LHCN-M2 (cell line): ENCODE measurements around the gene IFT88. TPM values are rescaled to one million over a fixed set of nuclear protein-coding genes. Genes with fewer than 3 reads are reported as not detected.

ENCODE experiments used
- DNase-seq: peaks from one replicate; pipeline ENCODE4 v3.0.0-alpha.2; 2012; ENCODE audit warnings: low read depth
- total RNA-seq: library from RNA; depleted of rRNA; stranded (reverse); fragments of >200 nt; gene quantifications from 2 replicates; pipeline ENCODE4 v1.2.3, GENCODE V29; 2014

IFT88 gene
- total RNA-seq, 1 experiment from 2014 or later, result 18.0 TPM

DNA sequence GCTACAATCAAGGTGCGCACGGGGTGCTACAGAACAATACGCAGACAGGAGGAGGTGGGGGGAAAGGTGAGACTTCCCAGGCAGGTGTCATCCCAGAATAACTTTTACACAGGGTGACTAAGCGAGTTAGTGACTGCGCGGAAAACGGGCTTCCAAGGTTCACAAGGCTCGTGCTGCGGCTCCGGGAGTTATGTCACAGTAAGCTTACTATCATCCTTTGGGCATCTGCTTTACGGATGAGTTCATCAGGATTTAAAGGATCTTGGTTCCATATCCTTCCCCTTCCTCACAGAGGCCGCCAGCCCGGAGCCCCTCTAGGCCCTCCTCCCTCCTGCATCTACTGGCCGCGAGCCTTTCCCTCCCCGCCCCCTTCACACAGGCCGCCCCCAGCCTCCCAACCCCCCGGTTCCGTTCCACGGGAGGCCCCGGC, 474 bp upstream of the IFT88 start:
- peak; percentile 66 for DNase-seq

DNA sequence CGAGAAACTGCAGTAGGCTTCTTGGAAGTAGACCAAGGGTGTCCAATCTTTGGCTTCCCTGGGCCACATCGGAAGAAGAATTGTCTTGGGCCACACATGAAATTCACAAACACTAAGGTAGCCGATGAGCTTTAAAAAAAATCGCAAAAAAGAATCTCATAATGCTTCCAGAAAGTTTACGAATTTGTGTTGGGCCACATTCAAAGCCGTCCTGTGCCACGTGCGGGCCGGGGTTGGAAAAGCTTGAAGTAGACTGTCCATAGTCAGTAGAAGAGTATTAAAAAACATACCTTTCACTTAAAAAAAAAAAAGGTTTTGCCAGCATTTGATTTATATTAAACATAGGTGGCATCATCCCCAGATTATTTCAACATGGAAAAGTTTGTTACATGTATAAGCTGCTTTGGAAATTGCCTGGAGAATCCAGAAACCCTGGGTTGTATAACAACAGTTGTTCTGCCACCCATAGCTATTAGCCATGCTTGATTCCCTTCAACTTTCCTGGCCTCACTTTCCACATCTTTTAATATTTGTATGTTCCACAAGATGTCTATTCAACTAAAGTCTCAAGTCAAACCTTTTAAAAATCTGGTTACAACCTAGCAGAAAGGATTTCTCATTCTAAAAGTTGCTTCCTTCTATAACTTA, 1.0 kb downstream of the IFT88 start:
- no peak for DNase-seq

DNA sequence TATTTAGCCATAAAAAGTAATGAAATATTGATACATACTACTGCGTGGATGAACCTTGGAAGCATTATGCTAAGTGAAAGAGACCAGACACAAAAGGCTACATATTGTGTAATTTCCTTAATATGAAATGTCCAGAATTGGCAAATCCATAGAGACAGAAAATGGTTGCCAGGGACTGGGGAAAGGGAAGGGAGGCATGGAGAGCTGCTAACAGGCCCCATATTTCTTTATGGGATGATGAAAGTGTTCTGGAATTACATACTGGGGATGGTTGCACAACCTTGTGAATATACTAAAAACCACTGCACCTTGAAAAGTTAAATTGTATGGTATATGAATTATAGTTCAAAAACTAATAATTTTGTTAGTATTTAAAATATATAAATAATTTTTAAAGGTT, 3.6 kb downstream of the IFT88 start:
- DNase-seq, result no peak

DNA sequence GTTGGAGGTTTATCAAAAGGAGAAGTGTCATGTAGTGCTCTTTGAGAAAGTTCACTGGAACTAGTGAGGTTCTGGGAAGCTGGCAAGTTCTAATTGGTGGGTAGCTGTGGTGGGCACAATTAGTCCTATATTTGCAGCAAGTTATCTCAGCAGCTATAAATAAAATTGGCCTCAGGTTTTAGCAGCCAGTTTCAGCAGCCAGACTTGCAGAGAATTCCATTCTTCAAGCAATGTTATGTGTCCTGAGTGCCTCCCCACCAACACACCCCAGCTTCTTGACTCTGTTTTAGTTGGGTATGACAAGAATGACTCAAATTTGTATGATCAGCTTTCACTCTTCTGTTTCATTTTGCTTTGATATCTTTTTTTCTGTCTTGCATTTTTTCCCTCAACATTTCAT, 4.7 kb downstream of the IFT88 start:
- DNase-seq, result no peak

DNA sequence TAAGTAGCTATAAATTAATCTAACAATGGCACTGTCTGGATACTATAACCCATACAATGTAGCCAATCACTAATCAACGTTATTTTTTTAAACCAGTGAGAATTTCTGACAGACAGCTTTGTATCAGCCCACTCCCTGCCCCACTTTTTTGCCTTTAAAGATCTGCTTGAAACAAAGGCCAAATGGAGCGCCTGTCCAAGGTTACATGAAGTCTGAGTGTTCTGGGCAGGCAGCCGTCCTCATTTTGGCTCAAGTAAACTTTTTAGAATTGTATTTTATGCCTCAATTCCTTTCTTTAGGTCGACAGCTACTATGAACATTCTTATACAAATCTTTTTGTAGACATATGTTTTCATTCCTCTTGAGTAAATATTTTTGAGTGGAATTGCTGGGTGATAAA, 6.2 kb downstream of the IFT88 start:
- DNase-seq, result no peak

DNA sequence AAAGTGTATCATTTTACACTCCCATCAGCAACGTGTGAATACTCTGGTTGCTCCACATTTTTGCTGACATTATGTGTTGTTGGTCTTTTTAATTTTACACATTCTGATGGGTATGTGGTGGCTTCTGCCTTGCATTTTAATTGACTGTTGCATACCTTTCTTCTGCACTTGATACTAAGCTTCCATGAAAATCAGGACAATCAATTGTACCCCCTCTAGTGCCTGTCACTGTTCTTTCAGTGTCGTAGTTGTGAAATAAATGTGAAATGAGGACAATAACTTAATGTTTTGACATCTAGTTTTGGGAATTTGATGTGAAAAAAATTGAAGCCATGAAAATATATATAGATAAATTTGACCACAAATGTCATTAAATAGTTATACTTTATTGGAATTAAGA, 6.7 kb downstream of the IFT88 start:
- no peak for DNase-seq

GRCh38 chr13:20579191-20579590, 12.2 kb downstream of the IFT88 start:
- no peak for DNase-seq

DNA sequence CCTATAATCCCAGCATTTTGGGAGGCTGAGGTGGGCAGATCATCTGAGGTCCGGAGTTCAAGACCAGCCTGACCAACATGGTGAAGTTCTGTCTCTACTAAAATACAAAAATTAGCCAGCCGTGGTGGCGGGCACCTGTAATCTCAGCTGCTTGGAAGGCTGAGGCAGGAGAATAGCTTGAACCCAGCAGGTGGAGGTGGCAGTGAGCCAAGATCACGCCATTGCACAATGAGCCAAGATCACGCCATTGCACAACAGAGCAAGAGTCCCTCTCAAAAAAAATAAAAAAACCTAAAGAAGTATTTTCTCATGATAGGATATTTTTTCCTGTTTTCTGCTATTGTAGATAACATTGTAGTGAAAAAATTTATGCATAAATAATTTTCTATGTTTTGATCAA, 13.3 kb downstream of the IFT88 start:
- DNase-seq, result no peak

GRCh38 chr13:20582026-20582425, 15.1 kb downstream of the IFT88 start:
- no peak for DNase-seq

DNA sequence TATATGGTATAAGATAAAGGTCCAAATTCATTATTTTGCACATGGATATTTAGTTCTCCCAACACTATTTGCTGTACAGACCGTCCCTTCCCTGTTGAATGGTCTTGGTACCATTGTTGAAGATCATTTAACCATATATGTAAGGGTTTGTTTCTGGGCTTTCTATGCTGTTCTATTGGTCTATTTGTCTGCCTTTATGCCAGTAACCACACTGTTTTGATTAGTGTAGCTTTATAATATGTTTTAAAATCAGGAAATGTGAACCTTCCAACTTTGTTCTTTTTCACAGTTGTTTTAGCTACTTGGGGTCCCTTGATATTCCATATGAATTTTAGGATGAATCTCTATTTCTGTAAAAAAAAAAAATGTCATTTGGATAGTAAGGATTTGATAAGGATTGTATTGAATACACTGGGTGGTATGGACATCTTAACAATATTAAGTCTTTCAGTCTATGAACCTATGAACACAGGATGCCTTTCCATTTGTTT, 16.9 kb downstream of the IFT88 start:
- DNase-seq, result no peak

DNA sequence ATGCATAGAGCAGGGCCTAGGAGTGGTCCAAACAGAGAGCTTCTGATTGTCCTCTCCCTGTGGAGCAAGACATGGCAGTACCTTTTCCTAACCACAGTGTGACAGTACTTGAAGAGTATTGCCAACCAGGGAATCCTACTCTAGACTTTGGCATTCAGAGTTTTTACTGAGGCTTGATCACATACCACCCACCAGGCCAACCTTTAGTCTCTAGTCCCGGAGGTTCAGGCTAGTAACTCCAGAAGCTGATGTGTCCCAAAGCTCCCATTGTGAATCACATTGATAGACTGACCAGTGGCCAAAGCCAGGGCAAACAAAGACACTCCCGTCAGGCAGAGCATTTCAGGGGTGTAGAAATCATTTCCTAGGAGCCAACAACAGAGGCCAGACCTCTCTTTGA, 18.4 kb downstream of the IFT88 start:
- DNase-seq, result no peak

DNA sequence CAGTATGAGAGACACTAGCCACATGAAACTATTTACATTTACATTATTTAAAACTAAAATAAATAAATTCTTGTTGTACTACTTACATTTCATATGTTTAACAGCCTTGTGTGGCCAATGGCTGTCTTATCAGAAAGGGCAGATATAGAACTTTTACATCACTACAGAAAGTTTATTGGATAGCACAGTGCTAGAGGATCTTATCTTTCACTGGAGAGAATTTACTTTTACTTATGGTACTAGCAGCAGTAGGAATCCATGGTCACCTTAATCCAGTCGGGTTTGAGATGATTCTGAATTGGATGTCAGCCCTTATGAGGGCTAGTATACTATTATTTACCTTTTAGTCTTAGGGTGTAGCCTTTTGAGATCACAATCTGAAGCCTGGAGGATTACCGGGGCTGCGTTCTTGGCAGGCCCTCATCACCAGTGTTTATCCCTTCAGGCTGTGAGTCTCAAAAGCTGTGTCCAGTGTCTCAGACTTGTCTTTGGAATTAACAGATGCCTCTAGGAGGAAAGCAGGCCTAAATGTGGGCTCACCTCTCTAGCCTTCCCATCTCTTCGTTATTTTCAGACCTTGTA, 21.7 kb downstream of the IFT88 start:
- DNase-seq, result no peak

GRCh38 chr13:20590561-20590960, 23.6 kb downstream of the IFT88 start:
- DNase-seq, result no peak

DNA sequence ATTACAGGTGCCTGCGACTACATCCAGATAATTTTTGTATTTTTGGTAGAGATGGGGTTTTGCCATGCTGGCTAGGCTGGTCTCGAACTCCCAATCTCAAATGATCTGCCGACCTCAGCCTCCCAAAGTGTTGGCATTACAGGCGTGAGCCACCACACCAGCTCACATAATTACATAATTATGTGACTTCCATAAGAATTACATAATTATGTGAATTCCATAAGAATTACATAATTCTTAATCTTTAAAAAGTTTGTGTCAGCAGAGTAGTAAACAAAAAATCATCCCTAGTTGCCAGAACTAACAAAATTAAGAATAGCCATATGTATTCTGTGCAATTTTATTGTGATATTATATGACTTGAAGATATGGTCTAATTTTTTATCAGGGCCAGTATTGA, 25.6 kb downstream of the IFT88 start:
- no peak for DNase-seq

DNA sequence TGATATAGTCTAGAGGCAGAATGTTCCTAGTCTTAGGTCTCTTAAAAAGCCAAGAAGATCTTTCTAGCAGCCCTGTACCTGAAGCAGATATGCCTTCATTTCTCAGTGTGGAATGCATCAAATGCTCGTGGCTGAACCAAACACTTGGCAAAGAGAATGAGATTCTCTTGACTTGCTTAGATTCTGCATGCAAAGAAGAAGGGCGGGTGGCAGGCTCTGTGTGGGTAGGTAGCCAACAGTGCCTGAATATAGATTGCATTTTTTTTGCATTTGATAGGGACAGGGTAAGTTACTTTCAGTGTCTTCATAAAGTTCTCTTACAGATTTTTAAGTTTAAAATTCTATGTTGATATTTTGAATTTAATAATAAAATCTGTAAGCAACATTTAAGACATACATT, 27.3 kb downstream of the IFT88 start:
- no peak for DNase-seq

GRCh38 chr13:20607015-20607414, 40.1 kb downstream of the IFT88 start:
- no peak for DNase-seq

- DNase-seq, result no peak
Measured at GRCh38 chr13:20608438-20609020, 41.6 kb downstream of the IFT88 start.

- DNase-seq, result peak; percentile 68
Measured at GRCh38 chr13:20609145-20609544, 42.2 kb downstream of the IFT88 start.

- no peak for DNase-seq
Measured at GRCh38 chr13:20610006-20610405, 43.0 kb downstream of the IFT88 start.

DNA sequence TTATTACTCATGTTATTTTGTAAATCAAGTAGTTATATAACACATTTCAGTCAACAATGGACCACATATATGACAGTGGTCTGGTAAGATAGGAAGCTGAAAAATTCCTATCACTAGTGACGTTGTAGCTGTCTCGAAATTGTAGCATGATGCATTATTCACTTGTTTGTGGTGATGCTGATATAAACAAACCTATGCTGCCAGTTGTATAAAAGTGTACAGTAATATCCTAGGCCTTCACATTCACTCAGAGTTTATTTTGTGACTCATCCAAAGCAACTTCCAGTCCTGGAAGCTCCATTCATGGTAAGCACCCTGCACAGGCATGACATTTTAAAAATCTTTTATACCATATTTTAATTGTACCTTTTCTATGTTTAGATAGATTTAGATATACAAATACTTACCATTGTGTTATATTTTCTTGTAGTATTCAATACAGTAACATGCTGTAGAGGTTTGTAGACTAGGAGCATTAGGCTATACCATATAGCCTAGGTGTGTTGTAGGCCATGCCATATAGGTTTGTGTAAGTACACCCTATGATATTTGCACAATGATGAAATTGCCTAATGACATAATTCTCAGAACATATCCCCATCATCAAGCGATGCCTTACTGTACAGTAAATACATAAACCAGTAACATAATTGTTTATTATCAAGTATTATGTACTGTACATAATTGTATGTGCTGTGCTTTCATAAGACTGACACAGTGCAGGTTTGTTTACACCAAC, 49.3 kb downstream of the IFT88 start:
- peak; percentile 83 for DNase-seq

GRCh38 chr13:20623000-20623399, 56.0 kb downstream of the IFT88 start:
- no peak for DNase-seq

DNA sequence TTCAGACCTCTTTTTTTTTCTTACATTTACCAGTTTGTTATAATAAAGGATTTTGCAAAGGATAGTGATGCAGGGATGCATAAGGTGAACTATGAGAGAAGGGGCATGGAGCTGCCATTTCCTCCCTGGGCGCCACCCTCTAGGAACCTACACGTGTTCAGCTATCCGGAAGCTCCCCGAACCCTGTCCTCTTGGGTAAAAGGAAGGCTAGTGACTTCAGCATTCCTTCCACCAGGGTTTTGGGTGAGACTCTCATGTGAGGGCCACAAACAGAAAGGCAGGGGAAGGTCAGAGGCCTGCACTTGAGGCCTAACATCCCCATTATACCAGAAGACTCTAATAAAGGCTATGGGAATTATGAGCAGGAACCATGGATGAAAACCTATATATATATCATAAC, 57.3 kb downstream of the IFT88 start:
- no peak for DNase-seq

DNA sequence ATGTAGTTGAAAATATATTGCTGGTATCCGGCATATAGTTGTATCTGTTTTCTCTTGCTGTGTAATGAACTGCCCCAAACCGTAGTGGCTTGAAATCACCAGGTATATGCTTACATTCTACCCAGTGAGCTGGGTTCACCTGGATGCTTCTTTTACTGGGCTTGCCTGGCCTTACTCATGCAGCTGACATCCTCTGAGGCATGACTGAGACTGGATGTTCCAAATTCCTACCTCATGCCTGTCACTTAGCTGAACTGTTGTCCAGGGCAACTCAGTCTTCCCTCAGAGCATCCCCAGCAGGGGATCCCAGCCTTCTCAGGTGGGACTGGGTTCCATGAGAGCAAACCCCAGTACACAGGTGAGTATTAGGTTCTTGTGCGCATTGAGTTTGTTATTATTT, 66.8 kb downstream of the IFT88 start:
- no peak for DNase-seq
